Right ventricle myocardium superior (tissue), 1 donor: ENCODE data around the gene NUMB. TPM values are rescaled to one million over a fixed set of nuclear protein-coding genes. Genes with fewer than 3 reads are reported as not detected.
A peak's percentile ranks its signal among the peaks of the same experiment; 100 is the strongest.

Experiments
- ATAC-seq: fragments of 200-7000 bp; cut with Tn5 transposase; one replicate; pipeline ENCODE4 v1.9.1; 2020; ENCODE audit warnings: mild to moderate bottlenecking; ENCODE audit not compliant: poor library complexity
- DNase-seq: peaks from one replicate; pipeline ENCODE4 v3.0.0-alpha.2; 2020
- intact Hi-C: fragments of 100-400 bp; cut with DNase I; formaldehyde crosslinking; loops from one replicate; pipeline ENCODE4 v1.11.2; 2022
- total RNA-seq: library from RNA; stranded (reverse); fragmentation: NEBNext Ultra II Directional; extraction: Animal tissue kit (Norgen Biotek cat#: 25700); gene quantifications from one replicate; pipeline ENCODE4 v1.2.1, GENCODE V29; 2021
- donor health status: DM: no; HTN: yes; CAD: no; lungs with severe emphysema.

The NUMB gene
- total RNA-seq, 1 donor from 2014 or later = 37.2 TPM

DNA sequence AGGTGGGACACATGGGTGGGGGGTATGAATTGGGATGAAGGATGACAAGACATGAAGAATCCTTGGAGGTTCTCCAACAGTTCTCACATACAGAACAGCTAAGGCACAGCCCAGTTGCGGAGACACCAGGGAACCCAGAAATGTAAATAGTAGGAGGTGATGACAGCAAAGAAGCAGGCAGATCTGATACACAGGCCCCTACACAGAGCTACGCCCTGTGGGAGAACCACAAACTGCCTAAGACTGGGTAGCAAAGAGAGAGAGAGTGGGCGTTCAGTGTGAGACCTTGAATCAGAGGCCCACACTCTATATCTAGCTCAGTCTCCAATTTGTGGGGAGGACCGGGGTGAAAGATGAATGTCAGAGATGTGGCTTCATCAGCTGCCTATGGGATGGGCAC is 9.5 kb upstream of the NUMB start:
- ATAC-seq = no peak
- DNase-seq = no peak
- intact Hi-C loops = no loop called here

DNA sequence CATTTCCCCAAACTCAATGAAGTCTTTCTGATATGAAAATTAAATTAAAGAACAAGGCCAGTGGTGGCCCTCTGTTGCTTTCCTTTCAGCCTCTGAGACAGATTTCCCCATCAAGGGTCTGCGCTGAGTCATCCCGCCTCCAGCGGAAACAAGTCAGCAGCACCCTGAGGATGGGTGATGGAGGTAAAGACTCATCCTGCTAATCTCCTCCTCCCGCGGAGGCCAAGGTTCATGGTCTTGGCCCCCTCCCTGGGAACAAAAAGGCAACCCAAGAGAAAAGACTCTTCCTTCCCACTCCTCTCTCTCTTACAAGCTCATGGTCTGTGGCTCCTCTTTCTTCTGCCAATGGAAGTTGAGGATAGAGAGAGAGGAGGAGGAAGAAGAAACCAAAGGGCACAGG is 9.0 kb upstream of the NUMB start:
- DNase-seq (peak; percentile 67), ATAC-seq (no peak)
- intact Hi-C loops = no loop called here

DNA sequence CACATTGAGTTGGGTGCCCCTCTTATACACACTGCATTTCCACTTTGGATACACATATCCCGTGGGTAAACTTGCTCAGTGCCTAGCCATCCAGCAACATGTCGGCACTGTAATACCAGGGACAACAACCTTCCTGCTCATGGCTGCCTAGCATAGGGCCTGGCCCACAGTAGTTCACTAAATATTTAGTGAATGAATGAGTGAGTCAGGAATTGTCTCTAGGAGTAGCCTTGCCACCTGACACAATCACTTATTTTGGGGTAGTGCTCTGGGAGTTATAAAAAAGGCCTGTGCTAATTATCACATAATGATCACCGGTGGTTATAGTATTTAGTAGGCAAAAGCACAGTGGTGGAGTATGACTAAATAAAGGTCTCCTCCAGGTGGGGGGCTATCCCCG is 8.5 kb upstream of the NUMB start:
- intact Hi-C loops = no loop called here
- DNase-seq (no peak), ATAC-seq (no peak)

DNA sequence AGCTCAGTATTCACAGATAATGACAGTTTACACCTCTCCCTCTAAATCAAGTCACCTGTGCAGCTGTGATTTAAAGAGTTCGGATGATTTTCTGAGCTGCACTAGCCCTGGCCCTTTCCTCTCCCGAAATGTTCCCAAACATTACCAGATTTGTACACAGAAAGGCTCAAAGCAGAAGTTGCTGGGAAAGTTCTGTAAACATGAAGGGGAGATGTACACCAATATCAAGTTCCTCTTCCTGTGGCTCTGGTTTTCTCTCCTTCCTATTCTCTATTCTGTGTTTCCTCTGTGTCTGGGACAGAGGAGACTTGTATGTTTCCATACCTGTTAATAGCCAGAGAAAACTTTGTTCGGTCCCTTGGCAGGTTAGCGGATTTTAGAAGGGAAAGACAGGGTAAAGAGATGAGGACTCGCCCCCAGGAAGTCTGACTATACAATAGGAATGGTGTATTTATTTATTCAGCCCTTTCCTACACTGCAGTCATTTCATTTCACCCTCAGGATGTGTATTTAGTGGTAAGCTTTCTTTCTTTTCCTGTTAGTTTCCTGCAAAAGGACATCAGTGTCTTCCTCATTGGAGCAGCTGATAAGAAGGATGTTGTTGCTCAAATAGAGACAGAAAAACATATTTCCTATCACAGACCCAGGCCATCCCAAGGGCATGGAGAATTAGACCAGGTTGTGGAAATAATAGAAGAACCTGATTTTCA is 7.6 kb upstream of the NUMB start:
- intact Hi-C loops = no loop called here
- DNase-seq = no peak
- ATAC-seq = no peak

- ATAC-seq (no peak), DNase-seq (peak; percentile 65)
- intact Hi-C loops = no loop called here
Measured at GRCh38 chr14:73463411-73463810, 5.1 kb upstream of the NUMB start.

DNA sequence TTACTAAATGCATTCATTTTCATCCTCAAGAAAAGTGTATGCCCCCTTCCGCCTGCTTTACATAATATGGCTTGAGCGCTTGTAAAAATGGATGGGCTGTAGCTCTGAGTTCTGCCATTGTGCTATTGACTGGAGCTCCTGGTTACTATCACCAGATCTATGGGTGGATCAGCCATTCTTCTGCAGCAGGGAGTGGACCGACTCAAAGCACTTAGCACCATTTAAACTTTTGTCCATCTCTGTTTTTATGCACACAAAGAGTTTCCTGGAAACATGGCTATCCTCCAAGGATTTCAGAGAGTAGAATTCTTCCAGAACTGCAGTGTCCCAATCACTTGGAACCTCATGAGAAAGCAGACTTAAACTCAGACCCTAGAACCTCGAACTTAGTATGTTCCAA is 4.5 kb upstream of the NUMB start:
- ATAC-seq = no peak
- intact Hi-C loops = no loop called here
- no peak for DNase-seq

DNA sequence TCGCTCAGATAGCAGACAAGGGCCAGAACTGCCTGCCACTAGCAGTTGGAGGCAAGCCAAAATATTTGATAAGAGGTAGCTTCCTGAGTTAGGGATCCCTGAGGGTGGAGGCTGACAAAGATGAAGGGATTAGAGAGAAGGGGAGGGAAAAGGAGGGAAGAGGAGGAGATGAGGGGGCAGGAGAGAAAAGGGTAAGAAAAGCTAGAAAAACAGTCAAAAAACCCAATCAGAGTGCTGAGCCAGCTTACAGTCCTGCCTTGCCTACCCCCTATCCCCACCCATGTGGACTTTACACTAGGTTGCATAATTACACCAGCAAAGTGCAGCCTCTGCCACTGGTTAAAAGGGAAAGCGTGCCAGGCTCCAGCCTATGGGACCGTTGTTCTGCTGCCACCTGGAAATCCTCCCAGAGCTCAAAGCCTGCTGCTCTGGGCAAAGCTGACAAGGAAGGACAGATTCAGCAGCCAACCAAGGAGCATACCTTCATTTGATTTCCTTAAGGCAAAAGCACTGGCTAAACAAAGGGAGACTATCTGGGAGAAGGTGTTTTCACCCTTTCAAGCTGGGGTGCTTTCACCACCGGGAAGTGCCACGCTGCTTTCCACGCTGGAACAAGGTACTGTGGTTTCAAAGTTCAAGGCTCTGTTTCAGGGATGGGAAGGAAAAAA is 3.8 kb upstream of the NUMB start:
- DNase-seq (peak; percentile 75), ATAC-seq (peak; percentile 34)
- intact Hi-C loops = no loop called here

- DNase-seq (no peak), ATAC-seq (no peak)
- intact Hi-C loops = no loop called here
Measured at GRCh38 chr14:73461478-73462047, 3.2 kb upstream of the NUMB start.

DNA sequence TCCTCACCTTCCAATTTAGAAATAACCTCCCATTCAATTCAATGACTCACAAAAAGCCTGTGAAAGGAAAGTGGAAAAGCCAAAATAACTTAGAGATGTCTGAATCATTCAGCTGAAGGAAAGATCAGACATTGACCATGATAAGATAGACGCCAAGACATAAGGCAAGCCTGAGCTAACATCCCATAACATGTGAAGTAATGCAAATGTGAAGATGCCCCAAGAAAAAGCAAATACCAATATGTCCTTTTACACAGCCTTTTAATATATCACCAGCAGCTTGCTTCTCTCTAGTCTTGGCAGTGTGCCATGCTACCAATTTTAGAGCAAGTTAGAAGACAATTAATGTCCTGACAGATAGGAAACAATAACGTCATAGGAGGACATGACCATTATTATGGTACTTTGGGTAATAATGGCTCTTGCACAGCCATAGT is 2.4 kb upstream of the NUMB start:
- intact Hi-C loops = no loop called here
- ATAC-seq = no peak
- DNase-seq = no peak

DNA sequence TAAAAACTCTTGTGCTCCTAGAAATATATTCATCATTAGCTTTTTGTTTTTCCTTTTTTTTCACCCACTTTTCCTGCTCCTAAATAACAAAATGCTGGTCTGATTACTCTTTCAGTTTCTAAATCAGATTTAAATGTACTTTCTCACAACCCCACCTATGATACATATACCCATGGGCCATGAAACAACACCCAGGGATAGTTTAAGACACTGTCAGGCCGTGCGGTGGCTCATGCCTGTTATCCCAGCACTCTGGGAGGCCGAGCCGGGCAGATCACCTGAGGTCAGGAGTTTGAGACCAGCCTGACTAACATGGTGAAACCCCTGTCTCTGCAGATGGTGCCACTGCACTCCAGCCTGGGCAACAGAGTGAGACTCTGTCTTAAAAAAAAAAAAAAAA is 1.6 kb upstream of the NUMB start:
- intact Hi-C loops = no loop called here
- DNase-seq (no peak), ATAC-seq (no peak)

- intact Hi-C loops = no loop called here
- ATAC-seq (peak; percentile 8), DNase-seq (peak; percentile 67)
Measured at GRCh38 chr14:73457924-73458182, 493 bp downstream of the NUMB start.

GRCh38 chr14:73457041-73457923 is 1.1 kb downstream of the NUMB start:
- intact Hi-C loops = no loop called here
- peak; percentile 54 for DNase-seq
- no peak for ATAC-seq

DNA sequence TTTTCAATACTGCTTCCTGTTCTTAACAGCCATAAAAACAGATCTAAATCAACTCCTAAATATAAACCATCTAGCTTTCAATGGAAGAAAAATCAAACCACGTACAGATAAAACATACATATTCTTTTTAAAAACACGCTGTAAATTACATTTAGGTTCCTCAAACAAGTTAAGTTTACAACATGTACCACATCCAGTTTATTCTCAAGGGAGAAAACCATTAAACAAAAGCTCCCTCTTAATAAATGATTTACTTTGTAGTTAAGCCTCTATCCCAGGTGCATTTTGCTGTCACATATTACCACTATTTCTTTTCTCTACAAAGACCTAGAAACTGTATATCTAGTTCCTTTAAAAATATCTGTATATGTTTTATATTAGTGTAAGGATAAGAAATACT is 3.1 kb downstream of the NUMB start:
- DNase-seq (no peak), ATAC-seq (no peak)
- intact Hi-C loops = no loop called here

DNA sequence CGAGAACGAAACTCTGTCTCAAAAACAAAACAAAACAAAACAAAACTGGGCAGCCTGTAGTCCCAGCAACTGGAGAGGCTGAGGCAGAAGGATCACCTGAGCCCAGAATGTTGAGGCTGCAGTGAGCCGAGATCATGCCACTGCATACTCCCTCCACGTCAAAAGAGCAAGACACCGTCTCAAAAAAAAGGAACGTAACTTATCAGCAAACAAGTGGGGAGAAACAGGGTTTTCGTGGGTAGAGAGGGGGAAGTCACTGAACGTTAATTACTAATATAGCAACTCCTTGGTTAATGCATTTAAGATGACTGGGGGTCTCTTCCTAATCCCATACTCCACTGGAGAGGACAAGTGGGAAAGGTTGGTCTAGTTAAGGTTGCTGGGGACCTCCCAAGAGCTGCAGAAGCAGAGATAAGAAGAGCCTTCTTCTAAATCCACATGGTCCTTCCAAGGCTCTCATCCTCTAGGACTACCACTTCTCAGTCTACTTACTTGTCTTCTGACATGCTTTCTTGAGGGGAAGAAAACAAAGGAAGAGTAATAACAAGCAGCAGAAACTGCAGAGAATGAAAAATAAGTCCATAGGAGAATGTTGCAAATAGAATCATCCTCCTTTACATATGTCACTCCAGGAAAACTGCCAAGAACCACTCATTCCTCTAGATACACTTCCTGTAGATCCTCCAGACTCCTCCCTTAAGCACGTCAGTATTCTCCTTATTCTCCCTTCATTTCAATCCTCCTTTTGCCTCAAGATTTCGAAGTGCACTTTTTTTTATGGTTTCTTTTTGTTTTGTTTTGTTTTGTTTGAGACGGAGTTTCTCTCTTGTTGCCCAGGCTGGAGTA is 5.8 kb downstream of the NUMB start:
- no peak for DNase-seq
- ATAC-seq = no peak
- intact Hi-C loops = no loop called here

GRCh38 chr14:73443758-73444157 is 14.6 kb downstream of the NUMB start:
- DNase-seq (no peak), ATAC-seq (no peak)
- intact Hi-C loops = no loop called here

- intact Hi-C loops = no loop called here
- ATAC-seq (no peak), DNase-seq (no peak)
Measured at GRCh38 chr14:73441286-73441685, 17.1 kb downstream of the NUMB start.

DNA sequence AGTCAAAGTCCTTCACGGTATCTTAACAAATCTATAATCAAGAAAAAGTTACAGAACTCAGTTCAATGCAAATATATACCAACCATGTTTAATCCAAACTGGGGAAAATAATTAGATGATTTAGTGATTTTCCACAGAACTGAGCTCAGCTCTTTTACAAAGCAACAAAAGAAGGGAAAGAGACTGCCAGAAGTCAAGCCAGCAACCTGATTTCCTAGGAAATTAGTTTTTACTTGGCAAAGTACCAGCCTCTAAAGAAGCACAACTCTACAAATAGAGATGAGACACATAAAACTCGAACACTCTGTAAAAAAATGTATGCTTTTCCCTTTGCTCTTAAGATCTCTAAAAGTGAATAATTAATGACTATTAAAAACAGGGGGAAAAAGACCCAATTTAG is 19.4 kb downstream of the NUMB start:
- intact Hi-C loops = loop anchor here (10.0 kb wide), 1 partner anchor 74 kb away; no protein-coding TSS in a partner anchor
- DNase-seq = no peak
- ATAC-seq = no peak

- no peak for DNase-seq
- intact Hi-C loops = loop anchor here (10.0 kb wide), 1 partner anchor 72 kb away; no protein-coding TSS in a partner anchor
- no peak for ATAC-seq
Measured at GRCh38 chr14:73437206-73437605, 21.1 kb downstream of the NUMB start.

- ATAC-seq (no peak), DNase-seq (no peak)
- intact Hi-C loops = loop anchor here (10.0 kb wide), 1 partner anchor 67 kb away; no protein-coding TSS in a partner anchor
Measured at GRCh38 chr14:73432124-73432523, 26.2 kb downstream of the NUMB start.
